ENCODE data around the gene FDXR. TPM values are rescaled to one million over a fixed set of nuclear protein-coding genes. Genes with fewer than 3 reads are reported as not detected.

The FDXR gene
- polyA plus RNA-seq, 1 donor from 2014 or later, result 14.4 TPM

DNA sequence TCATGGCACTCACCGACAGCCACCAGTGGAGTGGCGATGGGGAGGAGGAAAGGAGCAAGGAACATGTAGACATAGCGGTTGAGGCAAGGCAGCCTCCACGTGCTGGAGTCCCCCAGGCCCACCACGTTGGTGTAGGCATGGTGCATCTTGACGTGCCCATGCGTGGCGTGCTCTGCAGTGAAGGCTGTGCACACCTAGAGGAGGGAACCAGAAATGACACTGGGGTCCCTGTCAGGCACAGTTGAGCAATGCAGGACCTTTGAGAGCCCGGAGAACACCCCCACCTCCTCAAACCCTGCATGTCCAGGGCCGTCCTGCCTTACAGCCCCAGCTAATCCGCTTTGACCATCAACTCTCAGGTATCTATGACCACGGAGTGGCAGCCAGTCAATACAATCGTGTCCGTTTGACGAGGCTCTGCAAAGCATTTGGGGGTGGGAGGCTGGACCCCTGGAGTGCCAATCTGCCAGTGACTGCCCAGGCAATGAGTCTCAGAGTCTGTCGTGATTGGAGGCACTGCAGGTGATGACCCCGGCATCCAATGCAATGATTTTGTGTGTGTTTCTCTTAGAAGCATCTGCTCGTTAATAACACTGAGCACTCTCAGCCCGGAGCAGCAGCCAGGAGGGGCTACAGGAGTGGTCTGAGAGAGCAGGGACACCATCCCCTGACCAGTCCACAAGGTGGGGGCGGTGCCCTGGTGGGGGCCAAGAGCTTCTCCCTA, 9.9 kb upstream of the FDXR start:
- no peaks in the 10 kb centered on the region for H3K27me3 ChIP-seq (ENCODE audit: insufficient read depth, low read depth, low read length)
- H3F3A ChIP-seq (ENCODE audit: insufficient read depth, low read length, poor library complexity, severe bottlenecking), result no peaks in the 10 kb centered on the region
- H3K4me3 ChIP-seq (ENCODE audit: low read length), result no peak overlapping the region

DNA sequence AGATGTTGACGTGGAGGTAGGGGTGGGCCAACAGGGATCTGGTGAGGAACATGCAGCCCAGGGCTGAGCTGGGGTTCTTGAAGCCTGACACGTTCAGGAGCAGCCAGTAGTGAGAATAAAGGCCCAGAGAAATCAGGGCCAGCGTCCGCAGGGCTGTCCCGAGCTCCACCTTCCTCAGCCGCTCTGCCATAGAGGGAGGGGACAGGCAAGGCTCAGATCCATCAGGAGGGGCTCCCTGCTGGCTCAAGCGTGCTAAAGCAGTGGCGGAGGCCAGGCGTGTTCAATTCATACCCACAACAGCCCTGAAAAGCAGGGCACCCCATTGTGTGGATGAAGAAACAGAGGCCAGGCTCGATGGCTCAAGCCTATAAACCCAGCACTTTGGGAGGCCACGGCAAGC, 8.3 kb upstream of the FDXR start:
- Histone ChIP-seq H3K4me2 (ENCODE audit: low read length) (no peak overlapping the region), H3K9me2 (ENCODE audit: insufficient read depth, low read length) (no peaks in the 10 kb centered on the region), H3K27me3 (ENCODE audit: insufficient read depth, low read depth, low read length) (no peaks in the 10 kb centered on the region), H3K27ac (ENCODE audit: low read length) (no peak overlapping the region), H3K9ac (ENCODE audit: low read length) (no peak overlapping the region), H3K79me2 (replicated peaks; ENCODE audit: insufficient read depth, low read length) (no peaks in the 10 kb centered on the region), H3K9me3 (ENCODE audit: low read length) (no peaks in the 10 kb centered on the region), H3F3A (ENCODE audit: insufficient read depth, low read length, poor library complexity, severe bottlenecking) (no peaks in the 10 kb centered on the region), H3K4me3 (ENCODE audit: low read length) (no peak overlapping the region), H2AFZ (ENCODE audit: low read depth, low read length) (no peak overlapping the region), H3K36me3 (ENCODE audit: insufficient read depth, low read length) (no peaks in the 10 kb centered on the region), H4K20me1 (ENCODE audit: insufficient read depth) (no peaks in the 10 kb centered on the region)
- TF ChIP-seq, protein P1, sequence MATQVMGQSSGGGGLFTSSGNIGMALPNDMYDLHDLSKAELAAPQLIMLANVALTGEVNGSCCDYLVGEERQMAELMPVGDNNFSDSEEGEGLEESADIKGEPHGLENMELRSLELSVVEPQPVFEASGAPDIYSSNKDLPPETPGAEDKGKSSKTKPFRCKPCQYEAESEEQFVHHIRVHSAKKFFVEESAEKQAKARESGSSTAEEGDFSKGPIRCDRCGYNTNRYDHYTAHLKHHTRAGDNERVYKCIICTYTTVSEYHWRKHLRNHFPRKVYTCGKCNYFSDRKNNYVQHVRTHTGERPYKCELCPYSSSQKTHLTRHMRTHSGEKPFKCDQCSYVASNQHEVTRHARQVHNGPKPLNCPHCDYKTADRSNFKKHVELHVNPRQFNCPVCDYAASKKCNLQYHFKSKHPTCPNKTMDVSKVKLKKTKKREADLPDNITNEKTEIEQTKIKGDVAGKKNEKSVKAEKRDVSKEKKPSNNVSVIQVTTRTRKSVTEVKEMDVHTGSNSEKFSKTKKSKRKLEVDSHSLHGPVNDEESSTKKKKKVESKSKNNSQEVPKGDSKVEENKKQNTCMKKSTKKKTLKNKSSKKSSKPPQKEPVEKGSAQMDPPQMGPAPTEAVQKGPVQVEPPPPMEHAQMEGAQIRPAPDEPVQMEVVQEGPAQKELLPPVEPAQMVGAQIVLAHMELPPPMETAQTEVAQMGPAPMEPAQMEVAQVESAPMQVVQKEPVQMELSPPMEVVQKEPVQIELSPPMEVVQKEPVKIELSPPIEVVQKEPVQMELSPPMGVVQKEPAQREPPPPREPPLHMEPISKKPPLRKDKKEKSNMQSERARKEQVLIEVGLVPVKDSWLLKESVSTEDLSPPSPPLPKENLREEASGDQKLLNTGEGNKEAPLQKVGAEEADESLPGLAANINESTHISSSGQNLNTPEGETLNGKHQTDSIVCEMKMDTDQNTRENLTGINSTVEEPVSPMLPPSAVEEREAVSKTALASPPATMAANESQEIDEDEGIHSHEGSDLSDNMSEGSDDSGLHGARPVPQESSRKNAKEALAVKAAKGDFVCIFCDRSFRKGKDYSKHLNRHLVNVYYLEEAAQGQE (IDR thresholded peaks at IDR 0.05; ENCODE audit: borderline replicate concordance), result no peak
- TF ChIP-seq MXI1 (conservative IDR thresholded peaks at IDR 0.05; ENCODE audit: poor library complexity, severe bottlenecking) (no peak), POLR2AphosphoS5 (IDR thresholded peaks at IDR 0.05) (no peak), RAD21 (conservative IDR thresholded peaks at IDR 0.05) (no peak), SMC3 (conservative IDR thresholded peaks at IDR 0.05; ENCODE audit: poor library complexity) (no peak), TAF1 (IDR thresholded peaks at IDR 0.05; ENCODE audit: low read depth) (no peak), EZH2 (IDR thresholded peaks at IDR 0.05; ENCODE audit: borderline replicate concordance, insufficient read depth, low read length, poor library complexity, severe bottlenecking) (no peak), EP300 (conservative IDR thresholded peaks at IDR 0.05; ENCODE audit: poor library complexity, severe bottlenecking) (no peak)
- TF ChIP-seq, protein P2, sequence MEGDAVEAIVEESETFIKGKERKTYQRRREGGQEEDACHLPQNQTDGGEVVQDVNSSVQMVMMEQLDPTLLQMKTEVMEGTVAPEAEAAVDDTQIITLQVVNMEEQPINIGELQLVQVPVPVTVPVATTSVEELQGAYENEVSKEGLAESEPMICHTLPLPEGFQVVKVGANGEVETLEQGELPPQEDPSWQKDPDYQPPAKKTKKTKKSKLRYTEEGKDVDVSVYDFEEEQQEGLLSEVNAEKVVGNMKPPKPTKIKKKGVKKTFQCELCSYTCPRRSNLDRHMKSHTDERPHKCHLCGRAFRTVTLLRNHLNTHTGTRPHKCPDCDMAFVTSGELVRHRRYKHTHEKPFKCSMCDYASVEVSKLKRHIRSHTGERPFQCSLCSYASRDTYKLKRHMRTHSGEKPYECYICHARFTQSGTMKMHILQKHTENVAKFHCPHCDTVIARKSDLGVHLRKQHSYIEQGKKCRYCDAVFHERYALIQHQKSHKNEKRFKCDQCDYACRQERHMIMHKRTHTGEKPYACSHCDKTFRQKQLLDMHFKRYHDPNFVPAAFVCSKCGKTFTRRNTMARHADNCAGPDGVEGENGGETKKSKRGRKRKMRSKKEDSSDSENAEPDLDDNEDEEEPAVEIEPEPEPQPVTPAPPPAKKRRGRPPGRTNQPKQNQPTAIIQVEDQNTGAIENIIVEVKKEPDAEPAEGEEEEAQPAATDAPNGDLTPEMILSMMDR (IDR thresholded peaks at IDR 0.05; ENCODE audit: poor library complexity, severe bottlenecking), result no peak

More for the DNA sequence above, 9.9 kb upstream of the FDXR start:
- Histone ChIP-seq H3K9me3 (ENCODE audit: low read length) (no peaks in the 10 kb centered on the region), H3K4me2 (ENCODE audit: low read length) (no peak overlapping the region), H4K20me1 (ENCODE audit: insufficient read depth) (no peaks in the 10 kb centered on the region), H3K27ac (ENCODE audit: low read length) (no peak overlapping the region), H2AFZ (ENCODE audit: low read depth, low read length) (no peak overlapping the region), H3K36me3 (ENCODE audit: insufficient read depth, low read length) (no peaks in the 10 kb centered on the region), H3K79me2 (replicated peaks; ENCODE audit: insufficient read depth, low read length) (no peaks in the 10 kb centered on the region), H3K9ac (ENCODE audit: low read length) (no peak overlapping the region), H3K9me2 (ENCODE audit: insufficient read depth, low read length) (no peaks in the 10 kb centered on the region)
- TF ChIP-seq RAD21 (conservative IDR thresholded peaks at IDR 0.05) (no peak), MXI1 (conservative IDR thresholded peaks at IDR 0.05; ENCODE audit: poor library complexity, severe bottlenecking) (no peak), SMC3 (conservative IDR thresholded peaks at IDR 0.05; ENCODE audit: poor library complexity) (no peak), POLR2AphosphoS5 (IDR thresholded peaks at IDR 0.05) (no peak), TAF1 (IDR thresholded peaks at IDR 0.05; ENCODE audit: low read depth) (no peak), EP300 (conservative IDR thresholded peaks at IDR 0.05; ENCODE audit: poor library complexity, severe bottlenecking) (no peak), EZH2 (IDR thresholded peaks at IDR 0.05; ENCODE audit: borderline replicate concordance, insufficient read depth, low read length, poor library complexity, severe bottlenecking) (no peak)
- TF ChIP-seq, protein P2 (IDR thresholded peaks at IDR 0.05; ENCODE audit: poor library complexity, severe bottlenecking), result no peak
- TF ChIP-seq, protein P1 (IDR thresholded peaks at IDR 0.05; ENCODE audit: borderline replicate concordance), result no peak

Data from neural cell (in vitro differentiated cells).